H1 (cell line): Measurements from ENCODE around the gene TMEM45A. TPM values are rescaled to one million over a fixed set of nuclear protein-coding genes. Genes with fewer than 3 reads are reported as not detected.

ENCODE experiments used
- CBX5 ChIP-seq: fragments of 300-800, 300-1000 bp; sonication (generic); IDR thresholded peaks from 2 replicates; pipeline ENCODE4 v1.7.1; 2016; ENCODE audit warnings: antibody characterized with exemption, low read length, low read depth
- CHD2 ChIP-seq: IDR thresholded peaks from 2 replicates; pipeline ENCODE4 v1.6.1; 2012; ENCODE audit warnings: low read length, improper control_type of control experiment
- CHD7 ChIP-seq: fragments of 300-600 bp; sonication (generic); IDR thresholded peaks from 2 replicates; pipeline ENCODE4 v1.7.1; 2012; ENCODE audit warnings: low read length, moderate library complexity, mild to moderate bottlenecking, inconsistent platforms; ENCODE audit not compliant: insufficient replicate concordance
- CTBP2 ChIP-seq: IDR thresholded peaks from 2 replicates; pipeline ENCODE4 v1.7.0; 2011; ENCODE audit warnings: borderline replicate concordance, mild to moderate bottlenecking, moderate library complexity, mixed read lengths, low read length; ENCODE audit not compliant: insufficient read depth, insufficient read length
- EP300 ChIP-seq, 2 experiments: IDR thresholded peaks; 1 replicate in 1 of 2; 2 replicates in 1 of 2; pipeline ENCODE4 v1.6.1; 2011 to 2012; ENCODE audit warnings: low read depth in 2 of 2, low read length in 2 of 2, mild to moderate bottlenecking in 2 of 2, borderline replicate concordance in 1 of 2, inconsistent platforms in 1 of 2, moderate library complexity in 1 of 2
- EZH2 ChIP-seq: fragments of 200-600 bp; sonication (generic); IDR thresholded peaks from 2 replicates; pipeline ENCODE4 v1.7.1; 2012; ENCODE audit warnings: low read depth, mild to moderate bottlenecking, moderate library complexity, low read length, inconsistent platforms; ENCODE audit not compliant: severe bottlenecking
- HDAC6 ChIP-seq: IDR thresholded peaks from one replicate; pipeline ENCODE4 v1.7.1; 2012; ENCODE audit warnings: low read depth, mild to moderate bottlenecking, inconsistent platforms, low read length, moderate library complexity
- KDM4A ChIP-seq: IDR thresholded peaks from one replicate; pipeline ENCODE4 v1.7.1; 2012; ENCODE audit warnings: low read depth, mild to moderate bottlenecking, moderate library complexity, low read length, inconsistent platforms; ENCODE audit not compliant: severe bottlenecking
- MAX ChIP-seq: IDR thresholded peaks from 2 replicates; pipeline ENCODE4 v1.6.1; 2012; ENCODE audit warnings: inconsistent platforms
- NANOG ChIP-seq: IDR thresholded peaks from 2 replicates; pipeline ENCODE4 v1.6.1; 2011; ENCODE audit warnings: low read length, low read depth, mild to moderate bottlenecking, inconsistent platforms; ENCODE audit not compliant: insufficient read depth, poor library complexity, severe bottlenecking
- POLR2AphosphoS5 ChIP-seq: IDR thresholded peaks from 2 replicates; pipeline ENCODE4 v1.6.1; 2011; ENCODE audit warnings: low read depth, low read length
- polyA plus RNA-seq, 7 experiments: library from polyadenylated mRNA; depleted of rRNA in 3 of 7; stranded (reverse) in 5 of 7; unstranded in 2 of 7; fragments of >200 nt in 5 of 7; fragments of 200-250 nt in 2 of 7; gene quantifications; 1 replicate in 5 of 7; 2 replicates in 1 of 7; 4 replicates in 1 of 7; pipeline versions ENCODE4 v1.2.1 to v1.2.3, GENCODE V29; 2011 to 2013; ENCODE audit warnings: missing spikeins in 2 of 7, mixed read lengths in 2 of 7
- total RNA-seq: library from RNA; stranded (reverse); fragmentation: NEBNext Ultra II Directional; extraction: Animal tissue kit (Norgen Biotek cat#: 25700); gene quantifications from 2 replicates; pipeline ENCODE4 v1.2.1, GENCODE V29; 2021

TMEM45A gene
- total and polyA plus RNA-seq, 2 of the 8 experiments (the other 6 are each of a cell fraction or from before 2014, with no cell fraction given) = 12.9 to 14.2 TPM

GRCh38 chr3:100518983-100519382 lies 26.6 kb downstream of the TMEM45A start (continued):
- no peak for TF ChIP-seq CHD7
- TF ChIP-seq HDAC6 = no peak
- no peak for TF ChIP-seq EP300 (IDR thresholded peaks at IDR 0.05; ENCODE audit: borderline replicate concordance in 1 of 2, low read depth in 2 of 2, low read length in 2 of 2)
- TF ChIP-seq KDM4A = no peak
- no peak for TF ChIP-seq NANOG
- no peak for TF ChIP-seq CBX5
- no peak for TF ChIP-seq EZH2
- no peak for TF ChIP-seq CHD2
- TF ChIP-seq POLR2AphosphoS5 = no peak
- no peak for TF ChIP-seq CTBP2
- no peak for TF ChIP-seq MAX
